Subcutaneous adipose tissue (tissue), 4 donors: ENCODE results near the gene EEF2K. TPM values are rescaled to one million over a fixed set of nuclear protein-coding genes. Genes with fewer than 3 reads are reported as not detected.

ENCODE experiments used
- CTCF ChIP-seq: fragments of 450-650 bp; IDR thresholded peaks from one replicate; pipeline ENCODE4 v1.5.1; 2016; ENCODE audit warnings: low read depth, mild to moderate bottlenecking, control low read depth, antibody characterized with exemption, moderate library complexity
- total RNA-seq, 4 donors: library from RNA; depleted of rRNA; stranded (reverse); fragments of >200 nt; gene quantifications; one replicate each; pipeline ENCODE4 v1.1.0, GENCODE V29; 2016

The EEF2K gene
- total RNA-seq, 4 donors from 2014 or later: 24.6 to 55.6 (median 35.7) TPM

GRCh38 chr16:22312897-22313781, 107.1 kb downstream of the EEF2K start:
- no peak for TF ChIP-seq CTCF

- TF ChIP-seq CTCF: no peak
Measured at GRCh38 chr16:22313876-22314470, 107.9 kb downstream of the EEF2K start.

- no peak for TF ChIP-seq CTCF
Measured at GRCh38 chr16:22314661-22315626, 108.9 kb downstream of the EEF2K start.

- no peak for TF ChIP-seq CTCF
Measured at GRCh38 chr16:22315979-22316378, 109.9 kb downstream of the EEF2K start.

- TF ChIP-seq CTCF: no peak
Measured at GRCh38 chr16:22316411-22316811, 110.3 kb downstream of the EEF2K start.

- no peak for TF ChIP-seq CTCF
Measured at GRCh38 chr16:22317001-22317530, 111.0 kb downstream of the EEF2K start.
